NB4 (cell line): ENCODE data around the gene C1QB.

Source experiments
- DNase-seq: peaks from one replicate; pipeline ENCODE4 v3.0.0; 2010; ENCODE audit warnings: low read depth
- H3K4me3 ChIP-seq: one replicate; pipeline ENCODE4 v1.5.1; 2011; ENCODE audit warnings: mild to moderate bottlenecking, low read depth, low read length, moderate library complexity
- MYC ChIP-seq: IDR thresholded peaks from 2 replicates; pipeline ENCODE4 v1.6.1; 2011; ENCODE audit warnings: low read depth, low read length
- POLR2A ChIP-seq: IDR thresholded peaks from 2 replicates; pipeline ENCODE4 v1.6.1; 2011; ENCODE audit warnings: mild to moderate bottlenecking; ENCODE audit not compliant: insufficient read length; ENCODE audit errors: extremely low read depth
- TF ChIP-seq, protein P1 (sequence below): IDR thresholded peaks from one replicate; pipeline ENCODE4 v1.5.1; 2012; ENCODE audit warnings: low read depth, low read length
- TF ChIP-seq, protein P2 (sequence below): IDR thresholded peaks from 2 replicates; pipeline ENCODE4 v1.6.1; 2011; ENCODE audit warnings: low read depth, low read length

C1QB gene

DNA sequence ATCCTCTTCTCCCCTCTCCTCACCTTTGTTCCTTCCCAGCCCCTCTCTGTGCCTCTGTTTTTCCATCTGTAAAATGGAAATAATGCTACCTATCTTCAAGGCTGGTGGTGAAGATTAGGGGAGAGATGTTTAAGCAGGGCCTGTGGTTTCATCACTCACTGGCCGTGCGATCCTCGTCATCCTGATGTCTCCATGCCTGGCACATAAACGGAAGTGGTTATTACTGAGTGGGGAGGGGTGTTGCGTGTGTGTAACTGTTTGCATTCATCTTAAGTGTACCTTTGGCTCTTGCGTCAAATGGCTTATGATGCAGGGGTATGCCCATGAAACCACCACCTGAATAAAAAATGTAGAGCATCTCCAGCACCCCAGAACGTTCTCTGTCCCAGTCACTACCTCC is 33.8 kb upstream of the C1QB start:
- no peak overlapping the region for H3K4me3 ChIP-seq
- peak; percentile 88 for DNase-seq
- TF ChIP-seq MYC, result 0 out of 2 replicates have a peak, but pooled peaks have one; percentile 17
- TF ChIP-seq, protein P1, sequence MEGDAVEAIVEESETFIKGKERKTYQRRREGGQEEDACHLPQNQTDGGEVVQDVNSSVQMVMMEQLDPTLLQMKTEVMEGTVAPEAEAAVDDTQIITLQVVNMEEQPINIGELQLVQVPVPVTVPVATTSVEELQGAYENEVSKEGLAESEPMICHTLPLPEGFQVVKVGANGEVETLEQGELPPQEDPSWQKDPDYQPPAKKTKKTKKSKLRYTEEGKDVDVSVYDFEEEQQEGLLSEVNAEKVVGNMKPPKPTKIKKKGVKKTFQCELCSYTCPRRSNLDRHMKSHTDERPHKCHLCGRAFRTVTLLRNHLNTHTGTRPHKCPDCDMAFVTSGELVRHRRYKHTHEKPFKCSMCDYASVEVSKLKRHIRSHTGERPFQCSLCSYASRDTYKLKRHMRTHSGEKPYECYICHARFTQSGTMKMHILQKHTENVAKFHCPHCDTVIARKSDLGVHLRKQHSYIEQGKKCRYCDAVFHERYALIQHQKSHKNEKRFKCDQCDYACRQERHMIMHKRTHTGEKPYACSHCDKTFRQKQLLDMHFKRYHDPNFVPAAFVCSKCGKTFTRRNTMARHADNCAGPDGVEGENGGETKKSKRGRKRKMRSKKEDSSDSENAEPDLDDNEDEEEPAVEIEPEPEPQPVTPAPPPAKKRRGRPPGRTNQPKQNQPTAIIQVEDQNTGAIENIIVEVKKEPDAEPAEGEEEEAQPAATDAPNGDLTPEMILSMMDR, result no peak
- TF ChIP-seq, protein P2, sequence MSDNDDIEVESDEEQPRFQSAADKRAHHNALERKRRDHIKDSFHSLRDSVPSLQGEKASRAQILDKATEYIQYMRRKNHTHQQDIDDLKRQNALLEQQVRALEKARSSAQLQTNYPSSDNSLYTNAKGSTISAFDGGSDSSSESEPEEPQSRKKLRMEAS, result 0 out of 2 replicates have a peak, but pooled peaks have one; percentile 4
- no peak for TF ChIP-seq POLR2A

DNA sequence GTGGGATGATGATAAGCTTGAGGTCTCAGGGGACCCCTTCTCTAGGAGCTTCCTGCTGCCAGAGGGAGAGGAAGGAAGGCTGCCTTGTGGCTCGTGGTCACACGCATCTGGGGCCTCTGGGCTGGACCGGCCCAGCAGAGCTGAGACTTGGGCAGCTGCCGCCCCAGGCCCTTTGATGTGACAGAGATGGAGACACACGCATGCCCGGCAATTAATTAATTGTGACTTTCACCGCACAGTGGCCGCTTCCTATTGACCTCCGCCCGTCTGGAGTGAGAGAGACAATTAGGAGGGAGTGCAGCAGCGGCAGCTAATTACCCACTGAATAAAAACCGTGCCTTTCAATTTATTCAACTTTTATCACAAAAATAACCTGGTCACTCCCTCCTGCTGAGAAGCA is 33.2 kb upstream of the C1QB start:
- TF ChIP-seq, protein P2, result no peak
- no peak overlapping the region for H3K4me3 ChIP-seq
- peak; percentile 47 for DNase-seq

DNA sequence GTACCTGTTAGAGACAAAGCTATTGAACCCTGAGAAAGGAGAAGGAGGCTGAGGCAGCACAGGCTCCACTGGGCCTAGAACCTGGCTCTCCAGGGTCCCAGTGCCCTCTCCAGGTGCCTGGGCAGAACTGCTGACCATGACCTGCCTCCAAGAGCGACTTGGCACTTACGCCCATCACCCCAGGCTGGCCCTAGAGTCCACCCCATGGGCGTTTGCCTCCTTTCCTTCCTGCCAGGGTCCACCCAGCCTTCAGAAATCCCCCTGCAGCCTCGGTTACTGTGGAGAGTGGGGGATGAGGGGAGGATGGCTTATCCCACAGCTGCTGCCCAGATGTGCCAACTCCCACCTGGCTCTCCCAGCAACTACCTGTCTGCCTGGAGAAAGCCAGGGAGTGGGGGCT is 31.3 kb upstream of the C1QB start:
- H3K4me3 ChIP-seq, result no peak overlapping the region
- TF ChIP-seq, protein P1, result no peak
- DNase-seq, result no peak

DNA sequence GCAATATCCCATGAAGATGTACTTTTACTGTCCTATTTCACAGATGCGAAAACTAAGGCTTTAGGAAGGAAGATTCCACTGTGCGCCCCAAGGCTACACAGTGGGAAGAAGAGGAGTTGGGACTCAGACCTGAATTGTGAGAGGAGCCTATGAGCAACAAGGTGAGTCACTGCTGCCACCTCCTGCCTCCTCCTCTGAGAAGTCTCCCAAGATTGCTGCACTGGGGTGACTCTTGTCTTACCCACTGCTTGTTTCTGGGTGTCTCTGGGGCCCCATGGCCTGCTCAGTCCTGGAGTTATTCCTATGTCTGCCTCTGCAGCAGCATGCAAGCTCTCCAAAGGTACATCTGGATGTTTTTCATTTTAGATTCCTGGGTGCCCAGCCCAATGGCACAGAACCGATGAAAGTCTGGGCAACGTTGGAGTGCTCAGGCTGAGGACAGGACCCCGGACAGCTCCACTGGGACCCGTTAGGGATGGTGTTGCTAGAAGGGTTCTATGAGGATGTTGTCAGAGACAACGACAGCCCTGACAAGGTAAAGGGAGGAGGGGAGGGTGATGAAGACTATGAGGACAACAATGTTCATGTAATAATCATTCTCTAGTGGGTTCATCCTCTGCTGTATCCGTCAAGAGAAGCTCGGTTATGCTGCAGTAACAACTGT is 27.6 kb upstream of the C1QB start:
- DNase-seq, result no peak
- TF ChIP-seq MYC (no peak), POLR2A (no peak)
- TF ChIP-seq, protein P2, result no peak
- TF ChIP-seq, protein P1, result no peak
- H3K4me3 ChIP-seq, result no peak overlapping the region

DNA sequence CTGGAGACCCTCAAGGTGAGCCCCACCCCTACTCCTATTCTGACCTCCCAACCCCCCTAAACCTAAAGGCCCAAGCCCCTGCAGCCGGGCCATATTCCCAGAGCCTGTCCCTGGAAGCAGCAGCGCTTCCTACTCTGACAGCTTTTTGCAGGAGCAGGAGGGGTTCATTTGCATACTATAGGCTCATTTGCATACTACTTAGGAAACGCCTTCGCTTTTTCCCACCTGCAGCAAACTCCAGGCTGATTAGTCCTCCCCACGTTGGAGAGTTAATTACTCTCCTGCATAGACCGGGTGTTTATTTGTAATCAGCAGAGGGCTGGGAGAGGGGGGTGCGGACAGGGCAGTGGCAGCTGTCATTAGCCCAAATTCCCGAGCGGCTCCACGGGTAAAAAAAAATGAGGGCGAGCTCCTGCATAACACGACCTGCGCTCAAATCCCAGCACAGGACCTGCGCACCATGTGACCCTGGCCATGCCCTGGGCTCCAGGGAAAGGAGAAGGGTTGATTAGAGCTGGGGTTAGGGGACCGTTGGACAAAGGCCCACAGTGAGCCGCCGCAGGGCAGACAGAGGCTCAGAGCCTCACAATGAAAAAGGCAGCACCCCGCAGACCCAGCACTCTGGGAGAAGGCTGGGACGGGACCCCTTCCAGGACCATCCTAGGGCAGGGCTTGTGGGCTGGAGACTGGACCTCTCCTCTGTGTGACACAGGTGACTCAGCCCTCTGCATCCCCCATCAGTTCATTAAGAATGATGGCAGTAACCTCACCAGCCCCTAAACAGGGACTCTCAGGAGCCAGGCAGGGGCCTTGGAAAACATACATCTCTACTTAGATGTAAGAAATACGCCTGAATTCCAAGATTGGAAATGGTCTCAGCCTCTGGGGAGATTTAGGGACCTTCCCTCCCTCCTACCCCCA is 26.5 kb upstream of the C1QB start:
- TF ChIP-seq, protein P2, result no peak
- TF ChIP-seq, protein P1, result no peak
- no peak for TF ChIP-seq MYC
- no peak for TF ChIP-seq POLR2A
- no peak overlapping the region for H3K4me3 ChIP-seq

DNA sequence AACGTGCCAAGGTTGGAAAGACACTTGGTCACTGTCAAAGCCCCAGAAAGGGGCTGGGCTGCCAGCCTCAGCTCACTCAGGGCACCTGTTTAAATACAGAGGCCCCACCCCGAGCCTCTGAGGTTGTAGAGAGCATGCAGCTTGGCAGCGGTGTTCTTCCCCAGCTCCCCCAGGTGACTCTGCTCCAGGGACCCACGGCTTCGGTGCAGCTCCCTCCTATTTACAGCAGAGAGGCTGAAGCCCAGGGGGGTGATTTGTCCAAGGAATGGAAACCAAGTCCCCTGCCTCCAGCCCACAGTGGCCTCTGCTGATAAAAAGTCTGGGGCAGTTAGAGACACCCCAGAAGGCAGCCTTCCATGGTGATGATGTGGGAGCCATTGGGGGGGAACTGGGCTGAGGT is 25.7 kb upstream of the C1QB start:
- DNase-seq, result no peak
- TF ChIP-seq POLR2A (no peak), MYC (no peak)
- TF ChIP-seq, protein P1, result no peak
- TF ChIP-seq, protein P2, result no peak
- no peak overlapping the region for H3K4me3 ChIP-seq

More for the DNA sequence above, 26.5 kb upstream of the C1QB start:
- DNase-seq, result no peak
